Measurements from ENCODE around the gene FGF2. TPM values are rescaled to one million over a fixed set of nuclear protein-coding genes. Genes with fewer than 3 reads are reported as not detected.
"Not testable (repeated sequence)": the region's sequence is repeated elsewhere in the genome, so short reads cannot be mapped to it uniquely, and the experiment has no call there.

FGF2 gene
- total and polyA plus RNA-seq, 3 donors from 2014 or later: 3.0 to 4.9 (median 4.5) TPM

DNA sequence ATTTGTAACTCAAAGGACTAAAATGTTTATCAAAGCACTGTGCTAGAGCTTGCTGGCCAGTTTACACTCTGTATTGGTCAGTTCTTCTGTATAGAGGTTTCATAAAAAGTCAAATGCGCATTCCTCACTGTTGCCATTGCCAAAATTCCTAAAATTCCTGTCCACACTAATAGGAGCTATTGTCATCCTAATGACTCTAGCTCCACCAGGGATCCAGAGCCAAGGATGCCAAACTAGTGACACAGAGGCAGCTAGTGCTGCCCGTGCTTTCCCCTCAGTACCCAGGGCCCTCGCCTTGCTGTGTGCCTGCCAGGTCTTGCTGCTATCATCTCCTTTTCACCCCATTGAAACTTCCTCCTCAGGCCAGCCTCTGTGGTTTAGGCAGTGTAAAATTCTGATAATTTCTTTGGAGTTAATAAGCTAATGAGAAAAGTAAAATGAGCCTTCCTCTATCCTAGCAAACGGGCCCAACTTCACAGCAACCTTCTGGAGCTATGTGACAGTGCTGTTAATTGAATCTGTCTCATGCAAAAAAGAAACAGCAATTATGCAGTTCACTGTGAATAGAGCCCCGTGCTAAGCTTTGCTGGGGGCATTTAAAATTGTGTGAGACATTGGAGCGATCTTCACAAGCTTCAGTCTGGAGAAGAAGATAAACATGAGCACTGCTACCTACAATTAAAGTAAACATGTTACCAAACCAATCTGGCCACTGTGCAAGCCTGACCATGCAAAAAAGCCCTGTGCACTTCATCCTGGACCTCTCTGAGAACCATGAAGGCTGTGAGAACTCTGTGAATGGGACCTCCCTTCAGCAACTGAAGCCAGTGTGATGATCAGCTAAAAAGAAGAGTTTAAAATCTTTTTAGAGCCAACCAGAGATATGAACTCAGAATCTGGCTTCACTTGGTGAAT, 43.1 kb upstream of the FGF2 start:
- intact Hi-C loops (cut with DNase I; ENCODE audit: low total_unique reads): no loop called here
- no peak for TF ChIP-seq POLR2A (IDR thresholded peaks at IDR 0.05)
- TF ChIP-seq, protein P1, sequence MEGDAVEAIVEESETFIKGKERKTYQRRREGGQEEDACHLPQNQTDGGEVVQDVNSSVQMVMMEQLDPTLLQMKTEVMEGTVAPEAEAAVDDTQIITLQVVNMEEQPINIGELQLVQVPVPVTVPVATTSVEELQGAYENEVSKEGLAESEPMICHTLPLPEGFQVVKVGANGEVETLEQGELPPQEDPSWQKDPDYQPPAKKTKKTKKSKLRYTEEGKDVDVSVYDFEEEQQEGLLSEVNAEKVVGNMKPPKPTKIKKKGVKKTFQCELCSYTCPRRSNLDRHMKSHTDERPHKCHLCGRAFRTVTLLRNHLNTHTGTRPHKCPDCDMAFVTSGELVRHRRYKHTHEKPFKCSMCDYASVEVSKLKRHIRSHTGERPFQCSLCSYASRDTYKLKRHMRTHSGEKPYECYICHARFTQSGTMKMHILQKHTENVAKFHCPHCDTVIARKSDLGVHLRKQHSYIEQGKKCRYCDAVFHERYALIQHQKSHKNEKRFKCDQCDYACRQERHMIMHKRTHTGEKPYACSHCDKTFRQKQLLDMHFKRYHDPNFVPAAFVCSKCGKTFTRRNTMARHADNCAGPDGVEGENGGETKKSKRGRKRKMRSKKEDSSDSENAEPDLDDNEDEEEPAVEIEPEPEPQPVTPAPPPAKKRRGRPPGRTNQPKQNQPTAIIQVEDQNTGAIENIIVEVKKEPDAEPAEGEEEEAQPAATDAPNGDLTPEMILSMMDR (IDR thresholded peaks at IDR 0.05): no peak
- DNase-seq: peak; percentile 30
- H3K27me3 ChIP-seq: no peaks in the 10 kb centered on the region
- H3K4me3 ChIP-seq: no peak overlapping the region
- 26 to 50% methylated on average over 6 of the region's 6 CpGs for WGBS, 2 donors
- H3K9me3 ChIP-seq: no peaks in the 10 kb centered on the region
- H3K4me1 ChIP-seq: peaks cover 11% of the 10 kb centered on the region
- no peak overlapping the region for H3K27ac ChIP-seq
- H3K36me3 ChIP-seq (ENCODE audit: low read depth, missing control alignments): no peaks in the 10 kb centered on the region

DNA sequence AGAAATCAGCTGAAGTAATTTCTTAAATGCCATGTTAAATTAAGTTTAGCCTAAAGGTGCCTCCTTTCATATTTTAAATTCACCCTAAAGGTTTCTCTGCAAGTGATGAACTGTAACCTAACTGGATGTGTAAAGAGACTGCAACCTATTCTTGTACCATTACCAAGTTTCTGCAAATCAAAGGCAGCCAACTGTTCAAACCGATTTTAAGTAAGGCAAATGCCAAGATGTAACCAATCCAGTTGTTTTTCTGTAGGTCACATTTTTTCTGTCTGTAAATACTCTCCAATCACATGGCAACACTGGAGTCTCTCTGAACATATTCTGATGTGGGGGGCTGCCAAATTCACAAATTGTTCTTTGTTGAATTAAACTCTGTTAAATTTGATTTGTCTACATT, 42.4 kb upstream of the FGF2 start:
- no peaks in the 10 kb centered on the region for H3K36me3 ChIP-seq (ENCODE audit: low read depth, missing control alignments)
- intact Hi-C loops (cut with DNase I; ENCODE audit: low total_unique reads): no loop called here
- no peak for DNase-seq
- TF ChIP-seq, protein P1 (IDR thresholded peaks at IDR 0.05): no peak
- no peak for TF ChIP-seq POLR2A (IDR thresholded peaks at IDR 0.05)
- WGBS, 2 donors: 20 to 63% methylated on average over 1 of the region's 1 CpG
- H3K27ac ChIP-seq: no peak overlapping the region
- no peaks in the 10 kb centered on the region for H3K9me3 ChIP-seq
- H3K4me1 ChIP-seq: peaks cover 11% of the 10 kb centered on the region
- H3K27me3 ChIP-seq: no peaks in the 10 kb centered on the region
- H3K4me3 ChIP-seq: no peak overlapping the region

DNA sequence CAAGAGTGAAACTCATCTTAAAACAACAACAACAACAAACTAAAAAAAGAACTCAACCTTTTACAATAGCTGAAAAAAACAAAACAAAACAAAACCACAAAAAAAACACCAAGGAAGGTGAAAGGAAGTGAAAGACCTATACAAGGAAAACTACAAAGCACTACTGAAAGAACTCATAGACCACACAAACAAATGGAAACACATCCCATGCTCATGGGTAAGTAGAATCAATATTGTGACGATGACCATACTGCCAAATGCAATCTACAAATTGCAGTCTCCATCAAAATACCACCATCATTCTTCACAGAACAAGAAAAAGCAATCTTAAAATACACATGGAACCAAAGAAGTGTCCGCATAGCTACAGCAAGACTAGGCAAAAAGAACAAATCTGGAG, 41.5 kb upstream of the FGF2 start:
- DNase-seq: no peak
- WGBS, 2 donors: 93% methylated on average over 2 of the region's 2 CpGs
- Histone ChIP-seq H3K27me3 (no peaks in the 10 kb centered on the region), H3K4me3 (no peak overlapping the region), H3K4me1 (peaks cover 11% of the 10 kb centered on the region), H3K9me3 (no peaks in the 10 kb centered on the region), H3K36me3 (ENCODE audit: low read depth, missing control alignments) (no peaks in the 10 kb centered on the region), H3K27ac (no peak overlapping the region)
- TF ChIP-seq POLR2A (IDR thresholded peaks at IDR 0.05): no peak
- TF ChIP-seq, protein P1 (IDR thresholded peaks at IDR 0.05): no peak
- intact Hi-C loops (cut with DNase I; ENCODE audit: low total_unique reads): no loop called here

DNA sequence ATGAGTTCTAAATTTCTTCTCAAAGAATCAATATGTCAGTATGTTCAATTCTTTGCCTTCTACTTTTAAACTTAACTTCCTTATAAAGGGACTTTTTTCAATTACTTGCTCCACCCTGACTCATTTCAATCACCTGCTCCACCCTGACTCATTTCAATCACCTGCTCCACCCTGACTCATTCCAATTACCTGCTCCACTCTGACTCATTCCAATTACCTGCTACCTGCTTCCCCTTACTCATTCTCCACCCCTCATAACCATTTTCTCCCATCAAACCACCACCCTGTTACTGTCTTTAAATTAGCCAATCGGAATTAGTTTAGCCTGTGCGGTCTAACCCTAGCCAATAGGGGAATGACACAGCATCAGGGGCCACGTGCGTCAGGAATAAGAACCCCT, 40.3 kb upstream of the FGF2 start:
- H3K27me3 ChIP-seq; DNase-seq; H3K9me3 ChIP-seq; H3K4me3 ChIP-seq; H3K36me3 ChIP-seq (ENCODE audit: low read depth, missing control alignments); intact Hi-C loops (cut with DNase I; ENCODE audit: low total_unique reads); H3K27ac ChIP-seq: not testable (repeated sequence)
- peaks cover 11% of the 10 kb centered on the region for H3K4me1 ChIP-seq
- WGBS, 2 donors: 75 to 87% methylated on average over 4 of the region's 4 CpGs

DNA sequence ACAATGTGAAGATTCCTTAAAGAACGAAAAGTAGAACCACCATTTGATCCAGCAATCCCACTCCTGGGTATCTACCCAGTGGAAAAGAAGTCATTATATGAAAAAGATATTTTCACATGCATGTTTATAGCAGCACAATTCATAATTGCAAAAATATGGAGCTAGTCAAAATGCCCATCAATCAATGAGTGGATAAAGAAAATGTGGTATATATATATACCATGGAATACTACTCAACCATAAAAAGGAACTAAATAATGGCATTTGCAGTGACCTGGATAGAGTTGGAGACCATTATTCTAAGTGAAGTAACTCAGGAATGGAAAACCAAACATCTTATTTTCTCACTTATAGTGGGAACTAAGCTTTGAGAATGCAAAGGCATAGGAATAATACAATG, 39.7 kb upstream of the FGF2 start:
- WGBS, 2 donors: 87 to 94% methylated on average over 1 of the region's 1 CpG
- H3K27ac ChIP-seq; H3K36me3 ChIP-seq (ENCODE audit: low read depth, missing control alignments); H3K27me3 ChIP-seq; DNase-seq; intact Hi-C loops (cut with DNase I; ENCODE audit: low total_unique reads); H3K9me3 ChIP-seq; H3K4me3 ChIP-seq: not testable (repeated sequence)
- H3K4me1 ChIP-seq: peaks cover 11% of the 10 kb centered on the region

DNA sequence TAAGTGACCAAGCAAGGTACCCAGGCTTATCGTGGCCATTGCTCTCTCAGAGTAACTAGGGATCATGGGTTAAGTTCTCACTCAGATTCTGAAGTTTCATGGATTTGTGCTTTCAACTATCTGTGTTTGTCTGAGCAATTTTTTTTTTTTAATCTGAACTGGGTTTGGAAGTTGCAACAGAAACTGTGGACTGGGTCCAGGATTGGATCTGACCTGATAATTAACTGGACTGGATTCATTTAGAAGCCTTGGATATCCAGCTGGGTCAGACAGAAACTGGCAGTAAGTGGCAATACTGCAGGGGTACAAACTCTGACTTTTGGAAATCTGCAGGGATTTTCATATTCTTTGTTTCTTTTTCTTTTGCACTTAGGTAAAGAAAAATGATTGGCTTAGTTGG, 38.7 kb upstream of the FGF2 start:
- intact Hi-C loops (cut with DNase I; ENCODE audit: low total_unique reads): no loop called here
- Histone ChIP-seq H3K4me1 (peaks cover 11% of the 10 kb centered on the region), H3K4me3 (no peak overlapping the region), H3K36me3 (ENCODE audit: low read depth, missing control alignments) (no peaks in the 10 kb centered on the region), H3K9me3 (no peaks in the 10 kb centered on the region), H3K27me3 (no peaks in the 10 kb centered on the region), H3K27ac (no peak overlapping the region)
- 58 to 70% methylated on average over 1 of the region's 1 CpG for WGBS, 2 donors
- no peak for DNase-seq
- TF ChIP-seq, protein P1 (IDR thresholded peaks at IDR 0.05): no peak
- TF ChIP-seq POLR2A (IDR thresholded peaks at IDR 0.05): no peak

Data from testis (tissue), 3 donors.